COLO668 (cell line): ENCODE data around the gene SLC9B2.
A peak's percentile ranks its signal among the peaks of the same experiment; 100 is the strongest.

ENCODE experiments used
- DNase-seq: peaks from one replicate; lab custom pipeline; 2025; ENCODE audit not compliant: unreplicated experiment; lab: John Stamatoyannopoulos, UW

SLC9B2 gene, protein sequence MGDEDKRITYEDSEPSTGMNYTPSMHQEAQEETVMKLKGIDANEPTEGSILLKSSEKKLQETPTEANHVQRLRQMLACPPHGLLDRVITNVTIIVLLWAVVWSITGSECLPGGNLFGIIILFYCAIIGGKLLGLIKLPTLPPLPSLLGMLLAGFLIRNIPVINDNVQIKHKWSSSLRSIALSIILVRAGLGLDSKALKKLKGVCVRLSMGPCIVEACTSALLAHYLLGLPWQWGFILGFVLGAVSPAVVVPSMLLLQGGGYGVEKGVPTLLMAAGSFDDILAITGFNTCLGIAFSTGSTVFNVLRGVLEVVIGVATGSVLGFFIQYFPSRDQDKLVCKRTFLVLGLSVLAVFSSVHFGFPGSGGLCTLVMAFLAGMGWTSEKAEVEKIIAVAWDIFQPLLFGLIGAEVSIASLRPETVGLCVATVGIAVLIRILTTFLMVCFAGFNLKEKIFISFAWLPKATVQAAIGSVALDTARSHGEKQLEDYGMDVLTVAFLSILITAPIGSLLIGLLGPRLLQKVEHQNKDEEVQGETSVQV

DNA sequence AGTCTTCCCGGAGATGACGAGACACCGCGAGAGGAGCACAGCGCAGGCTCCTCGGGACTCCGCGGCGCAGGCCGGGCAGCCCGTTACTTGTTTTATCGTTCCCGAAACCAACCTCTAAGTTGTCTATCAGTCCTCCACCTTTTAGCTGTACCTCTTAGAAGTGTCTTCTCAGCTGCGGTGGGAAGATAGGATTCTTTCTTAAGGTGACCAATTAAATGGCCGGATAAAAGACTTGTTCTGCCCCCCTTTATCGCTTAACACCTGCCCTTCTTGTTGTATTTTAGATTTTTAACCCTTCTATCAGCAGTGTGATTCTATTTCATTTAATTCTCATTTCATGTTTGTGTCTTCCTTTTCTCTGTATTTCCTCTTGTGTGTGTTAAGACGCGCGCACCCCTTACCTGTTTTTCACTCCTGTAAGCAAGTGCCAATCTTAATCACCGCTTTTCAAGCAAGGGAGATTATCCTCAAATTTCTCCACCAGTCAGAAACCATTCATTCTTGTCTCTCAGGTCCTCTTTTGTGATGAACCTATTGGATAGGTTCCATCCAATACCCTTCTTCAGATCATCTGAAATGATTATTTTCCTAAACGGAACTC, at the start of gene SLC9B2:
Gene SLC9B2, minus strand, starts transcription at position 15 of the 601 bp plus-strand sequence. CDS start 9,211 bp downstream, outside the sequence.
- no peak for DNase-seq

DNA sequence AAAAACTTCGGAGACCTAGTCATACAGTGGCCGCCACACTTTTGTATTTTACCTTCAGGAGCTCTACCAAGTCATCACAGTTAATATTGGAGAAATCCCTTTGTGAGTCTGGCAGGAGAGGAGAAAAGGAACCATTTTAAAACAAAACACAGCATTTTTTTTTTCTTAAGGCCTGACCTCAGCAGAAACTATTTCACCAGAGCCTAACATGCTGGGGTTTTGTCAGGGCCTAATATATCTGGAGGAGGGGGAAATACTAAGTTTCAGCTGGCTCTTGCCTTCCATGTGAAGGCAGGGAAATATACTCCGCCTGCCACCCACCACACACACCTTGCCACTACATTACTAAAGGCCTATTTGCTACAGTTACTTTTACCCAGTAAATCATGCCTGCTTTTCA, 49.6 kb upstream of the SLC9B2 start:
- no peak for DNase-seq

DNA sequence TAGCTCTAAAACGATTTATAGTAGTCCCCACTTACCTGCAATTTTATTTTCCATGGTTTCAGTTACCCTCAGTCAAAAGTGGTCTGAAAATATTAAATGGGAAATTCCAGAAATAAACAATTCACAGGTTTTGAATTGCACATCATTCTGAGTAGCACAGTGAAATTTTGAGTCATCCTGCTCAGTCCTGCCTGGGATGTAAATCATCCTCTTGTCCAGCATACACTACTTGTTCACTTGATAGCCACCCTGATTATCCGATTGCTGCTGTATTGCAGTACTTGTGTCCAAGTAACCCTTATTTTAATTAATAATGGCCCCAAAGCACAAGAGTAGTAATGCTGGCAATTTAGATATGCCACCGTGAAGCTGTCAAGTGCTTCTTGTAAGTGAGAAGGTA, 46.6 kb upstream of the SLC9B2 start:
- no peak for DNase-seq

DNA sequence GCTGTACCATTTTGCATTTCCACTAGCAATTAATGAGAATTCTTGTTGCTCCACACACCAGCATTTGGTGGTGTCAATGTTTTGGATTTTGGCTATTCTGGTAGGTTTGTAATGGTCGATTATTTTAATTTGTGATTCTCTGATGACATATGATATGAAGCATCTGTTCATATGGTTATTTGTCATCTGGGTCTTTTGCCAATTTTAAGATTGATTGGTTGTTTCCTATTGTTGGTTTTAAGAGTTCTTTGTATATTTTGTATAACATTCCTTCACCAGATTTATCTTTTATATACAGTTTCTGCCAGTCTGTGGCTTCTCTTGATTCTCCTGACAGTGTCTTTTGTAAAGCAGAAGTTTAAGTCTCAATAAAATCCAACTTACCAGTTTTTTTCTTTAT, 41.6 kb upstream of the SLC9B2 start:
- DNase-seq: no peak

DNA sequence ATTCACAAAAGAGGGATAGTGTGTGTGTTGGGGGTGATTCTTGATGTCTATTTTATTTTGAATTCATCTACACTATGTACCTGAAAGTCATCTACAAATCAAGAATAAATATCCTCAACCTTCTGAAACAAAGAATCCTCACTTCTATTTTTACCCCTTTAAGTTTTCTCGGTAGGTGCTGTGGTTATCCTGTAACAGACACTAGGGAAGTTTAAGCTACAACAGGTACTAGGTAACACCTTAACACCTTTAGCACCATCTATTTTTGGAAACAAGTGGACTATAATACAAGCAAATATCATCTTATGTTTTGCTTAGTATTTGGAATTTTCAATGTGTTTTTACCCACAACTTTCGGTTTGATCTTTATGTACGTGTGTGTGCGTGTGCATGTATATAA, 35.0 kb upstream of the SLC9B2 start:
- DNase-seq: no peak

DNA sequence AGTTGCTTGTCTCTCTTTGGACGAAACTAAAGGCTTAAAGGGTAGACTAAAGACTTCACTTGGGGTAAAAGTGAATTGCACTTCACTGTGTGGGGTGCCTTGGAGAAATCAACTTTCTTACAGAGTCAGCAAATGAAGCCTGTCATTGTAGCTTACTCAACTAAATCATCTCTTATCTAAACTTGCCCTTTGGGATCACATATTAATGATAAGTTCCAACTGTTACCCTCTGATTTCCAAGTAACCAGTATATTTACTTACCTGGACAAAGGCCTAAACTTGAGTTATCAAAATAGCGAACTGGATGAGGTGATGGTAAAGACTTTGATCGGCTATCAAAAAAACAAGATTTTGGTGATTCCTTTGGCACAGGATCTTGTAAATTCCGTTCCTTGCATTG, 32.0 kb upstream of the SLC9B2 start:
- DNase-seq: no peak

DNA sequence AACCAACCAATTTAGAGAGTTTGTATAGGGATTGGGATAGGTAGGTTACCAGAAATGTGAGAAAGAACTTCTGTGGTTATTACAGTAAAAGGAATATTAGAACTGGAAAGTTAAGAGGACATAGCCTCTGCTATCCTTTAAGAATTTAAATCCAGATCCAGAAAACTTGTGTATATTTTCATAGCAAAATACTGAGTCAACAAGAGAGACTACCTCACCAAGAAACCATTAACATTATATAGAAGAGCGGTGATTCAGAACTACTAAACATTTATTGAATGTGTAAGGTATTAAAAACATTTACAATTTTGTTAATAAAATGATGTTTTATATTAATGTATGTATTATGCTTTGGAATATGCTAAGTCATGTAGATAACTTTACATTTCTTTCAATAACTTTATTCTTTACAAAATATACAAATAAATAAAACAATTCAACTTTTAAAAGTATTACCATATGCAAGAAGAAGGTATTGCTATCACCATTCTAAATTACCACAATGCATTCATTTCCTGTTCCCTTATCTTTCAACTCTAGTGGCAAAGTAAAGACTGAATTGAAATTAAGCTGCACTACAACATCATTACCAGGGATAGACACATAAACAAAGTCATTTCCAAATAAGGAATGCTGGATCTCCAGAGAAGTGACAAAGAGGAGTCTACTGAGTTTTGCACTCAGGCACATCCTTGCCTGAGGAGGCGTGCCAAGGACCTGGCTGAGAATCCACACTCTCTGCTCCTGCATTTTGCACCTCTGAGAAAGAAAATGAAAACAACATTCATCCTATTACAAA, 29.2 kb upstream of the SLC9B2 start:
- DNase-seq: no peak

DNA sequence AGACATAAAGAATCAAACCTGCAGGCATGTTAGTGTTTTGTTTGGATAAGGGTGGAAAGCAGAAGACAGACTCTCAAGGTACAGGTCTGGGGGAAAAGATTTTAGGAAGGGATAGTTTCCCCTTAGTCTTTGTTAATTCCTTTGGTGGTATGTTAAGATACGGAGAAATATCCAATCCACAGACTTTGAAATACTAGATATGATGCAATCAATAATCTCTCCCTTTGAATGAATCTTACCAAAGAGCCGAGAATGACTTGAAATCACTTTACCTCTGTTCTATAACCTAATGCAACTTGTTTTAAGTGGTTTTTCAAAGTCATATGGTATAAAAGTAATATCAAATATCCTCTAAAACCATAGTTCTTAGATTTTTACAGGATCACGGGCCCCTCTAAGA, 28.3 kb upstream of the SLC9B2 start:
- DNase-seq: no peak

DNA sequence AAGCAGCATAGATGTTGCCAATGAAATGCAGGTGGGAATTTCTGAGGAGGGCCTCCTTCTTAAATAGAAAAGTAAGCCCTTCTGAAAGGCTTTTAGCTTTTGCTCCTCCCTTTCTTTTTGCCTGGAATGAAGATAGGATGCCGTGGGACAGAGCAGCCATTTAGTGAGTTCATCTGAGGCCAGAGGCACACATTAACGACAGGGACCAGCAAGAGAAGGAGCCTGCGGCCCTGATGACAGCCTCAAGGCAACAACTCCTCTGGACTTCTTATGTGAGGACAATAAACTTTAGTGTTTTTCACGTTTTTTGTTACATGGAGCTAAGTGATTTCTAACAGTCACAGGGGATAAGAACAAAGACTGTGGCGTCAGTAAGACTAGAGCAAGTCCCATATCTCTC, 24.1 kb upstream of the SLC9B2 start:
- no peak for DNase-seq

DNA sequence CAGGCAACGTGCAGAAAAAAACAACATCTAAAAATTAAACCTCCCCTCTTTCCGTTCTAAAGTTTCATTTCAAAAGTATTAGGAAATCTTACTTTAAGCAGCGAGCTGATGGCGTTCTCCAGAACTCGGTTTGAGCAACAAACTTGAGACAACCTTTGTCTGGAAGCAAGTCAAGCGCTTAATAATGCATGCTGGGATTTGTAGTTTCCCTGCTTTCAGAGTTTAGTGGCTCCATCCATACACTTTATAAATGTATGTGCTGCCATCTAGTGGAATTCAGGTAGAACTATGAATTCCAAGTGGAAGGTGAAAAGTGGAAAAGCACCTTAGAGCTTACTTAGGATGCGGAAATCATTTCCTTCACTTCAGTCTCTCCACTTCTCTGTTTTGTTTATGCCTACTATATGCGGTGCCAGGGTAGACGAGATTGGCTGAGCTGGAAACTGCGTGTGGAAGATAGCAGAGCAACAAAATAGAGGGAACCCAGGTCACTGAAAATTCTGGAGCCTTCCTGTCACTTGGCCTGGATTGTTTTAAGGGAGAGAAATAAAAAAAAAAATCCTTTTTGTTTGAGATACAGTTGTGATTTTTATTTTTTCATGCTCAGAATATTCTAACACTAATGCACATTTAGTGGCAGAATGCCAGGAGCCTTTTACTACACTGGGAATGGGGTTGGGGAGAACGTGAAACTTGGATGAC, 23.3 kb upstream of the SLC9B2 start, which contains the start of gene BDH2:
Gene BDH2, minus strand, starts transcription at position 144 of the 702 bp plus-strand sequence. CDS start 3,580 bp downstream, outside the sequence.
- peak; percentile 28 for DNase-seq

DNA sequence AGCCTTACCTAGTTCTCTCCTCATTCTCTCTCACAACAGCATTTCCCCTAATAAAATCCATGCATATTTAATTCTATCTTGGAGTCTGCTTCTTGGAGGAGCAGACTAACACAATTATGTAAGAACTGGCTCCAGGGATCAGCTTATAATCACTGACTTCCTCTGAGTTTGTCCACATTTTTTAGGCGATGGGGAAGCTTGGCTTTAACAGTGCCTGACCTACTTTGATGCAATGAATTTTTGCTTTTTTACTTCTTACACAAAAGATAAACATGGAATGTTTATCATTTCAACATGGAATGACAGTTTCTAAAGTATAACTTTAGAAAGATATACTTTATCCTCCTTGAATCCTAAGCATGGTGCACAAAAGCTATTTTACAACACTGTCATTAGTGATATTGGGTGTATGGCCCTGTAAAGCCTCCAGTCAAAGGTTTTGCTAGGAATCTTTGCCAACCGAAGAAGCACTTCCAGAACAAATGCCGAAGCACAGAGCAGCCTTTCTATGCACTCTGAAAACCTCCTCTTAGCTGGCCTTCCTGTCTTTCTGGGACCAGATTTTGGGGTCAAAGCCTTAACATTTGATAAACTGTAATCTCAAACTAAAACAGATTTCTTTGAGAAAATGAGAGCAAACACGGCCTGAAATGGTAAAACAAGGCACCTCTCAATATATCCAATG, 22.3 kb upstream of the SLC9B2 start:
- no peak for DNase-seq

DNA sequence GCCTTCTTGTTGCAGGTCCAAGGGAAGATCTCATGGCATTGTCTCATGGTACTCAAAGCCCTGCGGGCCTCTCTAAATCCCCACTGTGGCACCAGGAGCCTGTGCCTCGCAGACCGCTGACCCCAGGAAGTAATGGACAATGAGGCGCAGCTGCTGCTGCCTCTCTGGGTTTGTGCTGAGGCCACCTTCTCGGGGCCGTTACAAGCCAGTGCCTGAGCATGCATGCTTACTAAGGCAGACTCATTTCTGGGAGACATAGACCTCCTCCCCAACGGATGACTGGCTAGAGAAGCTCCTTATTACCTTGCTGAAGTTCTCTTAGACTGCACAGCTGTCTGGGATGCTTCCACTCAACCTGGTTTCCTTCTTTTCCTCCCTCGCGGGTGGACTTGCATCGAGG, 21.8 kb upstream of the SLC9B2 start:
- DNase-seq: no peak

DNA sequence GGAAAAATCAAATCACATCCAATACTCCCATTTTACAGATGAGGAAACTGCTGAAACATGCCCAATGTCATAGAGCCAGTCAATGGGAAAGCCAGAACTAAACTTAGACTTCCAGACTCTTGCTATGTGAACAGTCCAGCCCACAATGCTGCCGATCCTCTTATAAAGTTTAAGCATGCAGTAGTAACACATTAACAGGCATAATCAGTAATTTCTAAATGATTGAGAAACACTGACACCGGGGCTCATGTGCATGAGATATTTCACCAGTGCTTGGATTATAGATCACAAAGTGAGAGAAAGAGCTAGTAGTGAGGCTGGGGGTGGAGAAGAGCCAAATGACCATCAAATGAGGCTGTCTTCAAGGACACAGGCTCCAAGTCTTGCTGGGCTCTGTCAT, 20.6 kb upstream of the SLC9B2 start:
- no peak for DNase-seq

DNA sequence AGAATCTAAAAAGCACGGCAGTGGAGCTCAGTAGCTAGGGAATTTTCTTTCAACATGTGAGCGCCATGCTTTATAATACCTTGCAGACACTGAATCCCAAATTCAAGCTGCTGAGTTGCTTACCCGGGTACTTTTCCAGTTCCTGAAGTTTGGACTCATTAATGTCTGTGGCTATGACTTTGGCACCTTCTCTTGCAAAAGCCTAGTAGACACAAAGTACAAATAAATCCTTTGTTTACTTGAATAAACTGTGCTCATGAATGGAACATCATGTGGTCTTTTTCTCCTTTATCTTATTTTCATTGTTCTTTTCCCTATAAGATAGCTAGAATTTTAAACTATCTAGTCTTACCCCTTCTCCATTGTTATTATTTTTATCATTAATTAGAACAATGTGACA, 18.5 kb upstream of the SLC9B2 start:
- DNase-seq: no peak

DNA sequence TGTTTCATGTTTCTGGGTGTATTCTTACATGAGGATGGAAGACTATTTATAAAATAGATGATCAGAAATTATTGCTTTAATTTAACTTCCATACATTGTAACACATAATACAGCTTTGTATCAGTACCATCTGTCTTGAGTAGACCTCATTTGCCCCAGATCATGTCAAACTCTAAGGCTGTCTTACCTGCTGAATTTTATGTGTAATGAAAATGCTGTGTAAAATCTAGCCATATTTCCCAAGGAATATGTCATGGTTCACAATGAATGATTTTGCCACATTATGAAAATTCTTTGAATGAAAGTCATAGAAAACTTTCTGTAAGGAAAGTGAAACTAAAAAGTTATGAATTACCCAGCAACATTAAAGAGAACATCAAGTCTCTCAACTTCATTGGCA, 15.7 kb upstream of the SLC9B2 start:
- no peak for DNase-seq

DNA sequence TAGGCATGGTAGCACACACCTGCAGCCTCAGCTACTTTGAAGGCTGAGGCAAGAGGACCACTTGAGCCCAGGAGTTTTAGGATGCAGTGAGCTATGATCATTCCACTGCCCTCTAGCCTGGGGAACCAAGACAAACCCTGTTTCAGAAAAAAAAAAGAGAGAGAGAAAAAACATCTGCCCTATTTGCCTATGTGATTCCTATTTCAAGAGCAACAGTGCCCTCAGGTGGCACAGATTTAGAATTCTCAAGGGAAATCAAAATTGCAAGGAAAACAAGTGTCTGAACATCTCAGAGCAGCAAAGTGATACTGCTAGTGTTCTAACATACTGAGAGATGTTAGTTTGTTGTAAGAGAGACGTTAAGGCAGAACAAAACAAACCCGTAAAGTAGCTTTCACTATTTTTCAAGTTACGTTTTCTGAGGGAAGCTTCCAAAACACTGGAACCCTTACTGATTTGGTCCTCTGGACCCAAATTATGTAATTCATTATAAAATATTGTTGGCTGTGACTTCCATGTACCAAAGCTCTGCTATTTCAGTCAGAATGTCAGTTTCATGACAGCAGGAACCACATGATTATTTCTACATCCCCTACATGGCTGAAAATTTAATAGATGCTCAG, 15.2 kb upstream of the SLC9B2 start:
- peak; percentile 42 for DNase-seq

DNA sequence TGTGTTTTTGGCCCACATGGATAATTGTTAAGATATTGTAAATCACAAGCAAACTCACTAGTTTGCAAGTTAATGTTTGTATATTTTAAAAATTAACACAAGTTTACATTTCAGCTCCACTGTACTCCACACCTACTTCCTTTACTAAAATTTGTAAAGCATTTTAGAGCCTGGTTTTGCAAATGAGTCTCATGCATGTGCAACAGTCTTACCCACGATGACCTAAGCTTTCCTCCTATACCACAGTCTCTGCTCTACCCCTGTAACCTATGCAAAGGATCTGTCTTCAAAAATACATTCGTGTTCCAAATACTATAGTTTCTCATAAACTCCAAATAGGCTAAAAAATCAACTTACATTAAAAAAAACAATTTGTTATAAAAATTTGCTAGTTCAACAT, 12.9 kb upstream of the SLC9B2 start:
- DNase-seq: no peak

DNA sequence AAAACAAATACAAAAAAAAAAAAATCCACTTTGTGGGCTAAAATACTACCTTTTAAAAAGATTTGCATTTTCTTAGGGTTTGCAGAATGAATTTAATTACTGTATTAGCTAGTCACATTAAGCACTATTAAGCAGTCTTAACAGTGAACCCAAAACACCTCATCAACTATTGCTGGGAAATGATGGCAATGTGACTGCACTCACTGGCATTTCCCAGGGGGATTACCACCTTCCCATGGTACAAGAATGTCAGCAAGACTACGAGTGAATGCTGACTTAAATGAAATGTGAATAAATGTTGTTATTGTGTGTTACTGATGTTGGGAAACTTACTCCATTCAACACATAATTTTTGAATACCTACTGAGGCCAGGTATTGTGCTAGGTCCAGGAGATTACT, 10.0 kb upstream of the SLC9B2 start:
- no peak for DNase-seq

DNA sequence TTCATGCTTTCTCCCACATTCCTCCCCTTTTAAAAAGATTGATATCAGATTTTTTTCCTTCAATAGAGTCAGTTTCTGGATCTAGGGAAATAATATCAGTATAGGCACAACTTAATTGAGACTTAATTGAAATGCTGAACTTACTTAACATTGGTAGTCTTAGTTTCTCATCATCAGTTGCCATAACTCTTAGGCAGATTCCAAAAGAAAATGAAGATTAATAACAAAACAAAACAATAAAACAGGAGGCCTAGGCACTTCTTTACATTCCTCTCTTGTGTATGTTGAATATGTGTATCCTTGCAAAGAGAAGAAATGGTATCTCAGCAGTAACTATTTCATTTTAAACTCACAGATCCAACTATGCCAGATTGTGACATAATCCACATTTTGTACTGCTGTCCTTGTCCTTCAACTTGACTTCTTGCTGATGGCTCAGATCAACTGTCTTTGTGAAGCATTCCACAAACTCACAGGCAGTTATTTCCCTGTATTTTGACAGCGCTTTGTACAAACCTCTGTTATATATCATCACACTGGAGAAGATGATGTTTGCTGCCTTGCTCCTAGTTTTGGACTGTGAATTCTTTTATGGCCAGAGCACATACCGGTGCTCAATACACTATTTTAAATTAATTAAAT, 9.1 kb upstream of the SLC9B2 start:
- no peak for DNase-seq
